ENCODE data around the gene UTS2B. TPM values are rescaled to one million over a fixed set of nuclear protein-coding genes. Genes with fewer than 3 reads are reported as not detected.

Gene UTS2B
- total RNA-seq, 2 experiments from 2014 or later: not detected

GRCh38 chr3:191261304-191261638 lies 69.1 kb downstream of the UTS2B start:
- H3K9me3 Mint-ChIP-seq: no peaks in the 10 kb centered on the region
- H3K4me3 Mint-ChIP-seq: no peak overlapping the region
- ChIA-PET POLR2A (no interaction called here), CTCF (no interaction called here)
- no peak overlapping the region for H3K27ac Mint-ChIP-seq
- H3K4me1 Mint-ChIP-seq (ENCODE audit: low read depth): no peaks in the 10 kb centered on the region
- no peak for DNase-seq
- no peak for TF ChIP-seq CTCF (IDR thresholded peaks at IDR 0.05)
- H3K27me3 Mint-ChIP-seq: no peaks in the 10 kb centered on the region
- intact Hi-C loops (cut with micrococcal nuclease): no loop called here
- no peaks in the 10 kb centered on the region for H3K36me3 Mint-ChIP-seq (ENCODE audit: low read depth)
- ATAC-seq: no peak

- Mint-ChIP-seq H3K27ac (no peak overlapping the region), H3K27me3 (no peaks in the 10 kb centered on the region), H3K4me3 (no peak overlapping the region), H3K9me3 (no peaks in the 10 kb centered on the region), H3K36me3 (ENCODE audit: low read depth) (no peaks in the 10 kb centered on the region), H3K4me1 (ENCODE audit: low read depth) (no peaks in the 10 kb centered on the region)
- DNase-seq (no peak), ATAC-seq (no peak)
- TF ChIP-seq CTCF (IDR thresholded peaks at IDR 0.05): no peak
- intact Hi-C loops (cut with micrococcal nuclease): no loop called here
- CTCF ChIA-PET: no interaction called here
- POLR2A ChIA-PET: no interaction called here
These were observed 69.7 kb downstream of the UTS2B start for GRCh38 chr3:191260431-191261303.

GRCh38 chr3:191259486-191259885 lies 70.8 kb downstream of the UTS2B start:
- Mint-ChIP-seq H3K4me1 (ENCODE audit: low read depth) (no peaks in the 10 kb centered on the region), H3K9me3 (no peaks in the 10 kb centered on the region), H3K27me3 (no peaks in the 10 kb centered on the region), H3K36me3 (ENCODE audit: low read depth) (no peaks in the 10 kb centered on the region), H3K4me3 (no peak overlapping the region), H3K27ac (no peak overlapping the region)
- no peak for ATAC-seq
- ChIA-PET CTCF (no interaction called here), POLR2A (interaction anchor here (0.6 kb wide), 1 partner anchor 562 kb away, joined by 3 read pairs; no protein-coding TSS in a partner anchor)
- no peak for DNase-seq
- intact Hi-C loops (cut with micrococcal nuclease): no loop called here
- TF ChIP-seq CTCF (IDR thresholded peaks at IDR 0.05): no peak

GRCh38 chr3:191257286-191257685 lies 73.0 kb downstream of the UTS2B start:
- intact Hi-C loops (cut with micrococcal nuclease): no loop called here
- Mint-ChIP-seq H3K9me3 (no peaks in the 10 kb centered on the region), H3K27ac (no peak overlapping the region), H3K27me3 (no peaks in the 10 kb centered on the region), H3K36me3 (ENCODE audit: low read depth) (no peaks in the 10 kb centered on the region), H3K4me3 (no peak overlapping the region), H3K4me1 (ENCODE audit: low read depth) (no peaks in the 10 kb centered on the region)
- DNase-seq: no peak
- ChIA-PET POLR2A (no interaction called here), CTCF (no interaction called here)
- no peak for TF ChIP-seq CTCF (IDR thresholded peaks at IDR 0.05)
- no peak for ATAC-seq

GRCh38 chr3:191256405-191256804 lies 73.9 kb downstream of the UTS2B start:
- Mint-ChIP-seq H3K36me3 (ENCODE audit: low read depth) (no peaks in the 10 kb centered on the region), H3K27ac (no peak overlapping the region), H3K9me3 (no peaks in the 10 kb centered on the region), H3K4me1 (ENCODE audit: low read depth) (no peaks in the 10 kb centered on the region), H3K4me3 (no peak overlapping the region), H3K27me3 (no peaks in the 10 kb centered on the region)
- DNase-seq (no peak), ATAC-seq (no peak)
- POLR2A ChIA-PET: no interaction called here
- TF ChIP-seq CTCF (IDR thresholded peaks at IDR 0.05): no peak
- CTCF ChIA-PET: no interaction called here
- intact Hi-C loops (cut with micrococcal nuclease): no loop called here
